HG02642 (cell line): ENCODE measurements around the gene SNAPC4.
"Not testable (repeated sequence)": the region's sequence is repeated elsewhere in the genome, so short reads cannot be mapped to it uniquely, and the experiment has no call there.

ENCODE experiments used
- ATAC-seq: cut with Tn5 transposase; IDR thresholded peaks from one replicate; pipeline ENCODE4 v1.9.1; 2021; ENCODE audit warnings: mild to moderate bottlenecking; ENCODE audit not compliant: unreplicated experiment, poor library complexity

The SNAPC4 gene

DNA sequence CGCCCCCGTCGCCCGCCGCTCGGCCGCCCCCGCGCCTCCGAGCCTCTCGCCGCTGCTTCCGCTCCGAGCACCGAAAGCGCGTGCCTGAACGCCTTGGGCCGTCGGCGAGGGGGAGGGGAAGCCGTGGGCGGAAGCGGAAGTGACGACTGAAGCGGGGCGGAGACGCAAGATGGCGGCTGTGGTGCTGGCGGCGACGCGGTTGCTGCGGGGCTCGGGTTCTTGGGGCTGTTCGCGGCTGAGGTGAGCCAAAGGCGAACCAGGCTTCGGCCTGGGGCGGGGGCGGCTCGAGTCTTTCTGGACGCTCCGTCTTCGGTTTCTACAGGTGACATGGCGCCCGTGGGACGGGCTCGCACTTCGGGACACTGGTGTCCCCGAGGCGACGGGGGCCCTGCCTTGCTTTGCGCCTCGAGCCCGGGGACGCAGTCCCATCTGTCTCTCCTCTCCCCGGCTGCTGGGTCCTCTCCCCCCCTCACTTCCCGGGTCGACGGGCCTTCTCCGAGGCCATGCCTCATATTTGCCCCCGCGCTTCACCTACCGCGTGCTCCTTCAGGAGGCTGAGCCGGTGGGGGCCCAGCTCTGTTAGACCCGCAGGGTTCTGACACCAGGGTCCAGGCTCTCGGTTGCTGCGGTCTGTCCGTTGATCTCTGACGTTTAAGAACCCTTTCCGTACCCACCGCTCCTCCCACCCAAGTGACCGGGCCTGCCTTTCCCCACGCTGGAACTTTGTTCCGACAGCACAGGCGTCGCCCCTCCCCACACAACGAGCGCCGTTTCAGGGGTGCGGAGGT, 10.7 kb upstream of the SNAPC4 start, which contains the start of the genes ENTR1 and PMPCA:
TSS of gene ENTR1 (minus strand) at position 115 of the 788 bp plus-strand sequence. CDS start 217 bp downstream, outside the sequence.
TSS of gene PMPCA (plus strand) at position 159 of the 788 bp plus-strand sequence. CDS start at position 170, 11 bp downstream.
- peak; percentile 88 for ATAC-seq

DNA sequence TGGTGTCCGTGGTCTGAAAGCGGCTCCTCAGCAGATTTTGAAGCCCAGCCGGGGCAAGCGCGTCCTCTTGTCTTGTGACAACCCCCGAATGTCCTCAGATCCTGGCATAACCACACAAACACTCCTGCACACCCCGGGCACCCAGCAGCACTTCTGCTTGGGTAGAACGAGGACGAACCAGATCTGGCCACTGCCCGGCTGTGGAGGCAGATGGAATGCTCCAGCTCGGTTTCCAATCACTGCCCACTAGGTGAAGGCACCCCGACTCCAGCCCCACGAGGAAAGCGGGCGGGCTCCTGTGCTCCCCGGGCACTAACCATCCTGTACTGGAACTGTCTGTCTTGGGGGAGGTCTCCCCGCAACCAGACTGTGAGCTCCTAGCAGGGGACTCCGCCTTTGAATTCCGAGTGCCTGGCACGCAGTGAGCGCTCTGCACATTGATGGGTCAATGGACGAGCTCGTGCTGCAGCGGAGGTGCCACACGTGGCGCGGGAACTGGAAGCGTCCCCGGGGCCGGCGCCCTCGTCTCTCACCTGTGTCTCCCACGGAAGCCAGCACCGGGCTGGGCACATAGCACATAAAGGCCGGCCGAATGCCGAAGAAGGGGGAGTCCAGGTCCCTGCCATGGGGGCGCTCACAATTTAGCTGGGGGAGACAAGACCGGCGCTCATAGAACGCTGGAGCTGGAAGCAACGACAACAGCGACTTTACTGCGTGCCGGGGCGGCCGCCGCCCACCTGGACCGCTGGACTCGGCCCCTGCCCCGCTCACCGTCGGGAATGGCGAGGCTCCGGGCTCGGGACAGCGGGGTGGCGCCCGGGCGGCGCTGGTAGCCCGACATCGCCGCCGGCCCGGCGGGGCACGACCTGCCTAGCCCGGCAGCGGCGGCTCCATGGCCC, 9.8 kb upstream of the SNAPC4 start:
- ATAC-seq, result peak; percentile 22

DNA sequence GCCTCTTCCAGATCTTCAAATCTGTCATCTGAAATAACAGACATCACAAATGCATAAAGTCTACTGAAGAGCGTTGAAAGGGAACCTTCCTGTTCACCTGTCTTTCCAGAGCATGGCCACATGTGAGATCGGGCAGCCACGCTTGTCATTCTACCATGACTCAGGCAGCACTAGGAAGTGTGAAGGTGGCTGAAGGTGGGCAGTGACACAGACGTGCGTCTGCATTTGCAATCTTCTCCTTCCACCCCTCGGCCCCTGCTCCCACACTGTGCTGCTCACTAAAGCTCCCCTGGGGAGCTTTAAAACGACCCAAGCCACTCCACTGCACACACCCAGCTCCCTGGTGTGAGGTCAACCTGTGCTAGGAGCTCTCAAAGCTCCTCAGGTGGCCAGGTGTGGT, 7.9 kb upstream of the SNAPC4 start:
- no peak for ATAC-seq

DNA sequence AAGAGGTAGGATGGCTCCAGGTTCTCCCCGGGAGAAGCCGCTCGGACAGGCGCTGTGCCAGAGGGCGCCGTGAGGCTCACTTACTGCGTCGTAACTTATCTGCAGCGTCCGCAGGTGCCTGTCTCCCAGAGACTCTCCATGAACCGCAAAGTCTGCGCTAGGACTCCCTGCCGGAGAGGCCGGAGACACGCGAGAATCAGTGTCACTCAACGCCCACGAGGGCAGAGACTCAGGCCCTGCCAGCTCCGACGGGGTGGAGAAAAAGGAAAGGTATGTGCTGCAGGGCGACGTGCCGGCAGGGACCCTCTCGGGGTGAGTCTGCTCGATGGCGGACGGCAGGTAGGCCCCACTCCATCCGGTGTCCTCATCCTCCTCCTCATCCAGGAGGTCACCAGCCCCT, 7.1 kb upstream of the SNAPC4 start:
- not testable (repeated sequence) for ATAC-seq

DNA sequence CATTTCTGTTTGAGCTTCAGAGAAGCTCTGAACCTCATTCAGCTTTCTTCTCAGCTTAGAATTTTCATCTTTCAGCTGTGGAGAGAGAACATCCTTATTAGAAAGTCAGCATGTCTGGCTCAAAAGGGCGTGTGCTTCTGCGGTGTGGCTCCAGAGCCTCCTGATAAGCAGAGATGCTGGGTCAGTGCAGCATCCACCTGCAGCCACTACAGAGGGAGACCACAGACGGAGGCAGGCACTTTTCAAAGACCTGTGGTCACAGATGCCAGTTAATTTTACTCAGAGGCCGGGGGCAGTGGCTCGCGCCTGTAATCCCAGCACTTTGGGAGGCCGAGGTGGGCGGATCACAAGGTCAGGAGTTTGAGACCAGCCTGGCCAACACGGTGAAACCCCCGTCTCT, 5.9 kb upstream of the SNAPC4 start:
- not testable (repeated sequence) for ATAC-seq

DNA sequence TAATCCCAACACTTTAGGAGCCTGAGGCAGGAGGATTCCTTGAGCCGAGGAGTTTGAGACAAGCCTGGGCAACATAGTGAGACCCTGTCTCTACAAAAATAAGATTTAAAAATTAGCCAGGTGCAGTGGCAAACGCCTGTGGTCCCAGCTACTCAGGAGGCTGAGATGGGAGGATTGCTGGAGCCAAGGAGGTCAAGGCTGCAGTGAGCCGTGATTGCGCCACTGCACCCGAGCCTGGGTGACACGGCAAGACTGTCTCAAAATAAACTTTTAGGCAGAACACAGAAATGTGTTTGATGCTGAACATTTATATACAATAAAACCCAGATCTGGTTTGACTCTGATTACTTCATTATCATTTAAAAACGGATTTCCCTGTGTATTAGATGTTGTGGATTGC, 5.5 kb upstream of the SNAPC4 start:
- ATAC-seq, result no peak

DNA sequence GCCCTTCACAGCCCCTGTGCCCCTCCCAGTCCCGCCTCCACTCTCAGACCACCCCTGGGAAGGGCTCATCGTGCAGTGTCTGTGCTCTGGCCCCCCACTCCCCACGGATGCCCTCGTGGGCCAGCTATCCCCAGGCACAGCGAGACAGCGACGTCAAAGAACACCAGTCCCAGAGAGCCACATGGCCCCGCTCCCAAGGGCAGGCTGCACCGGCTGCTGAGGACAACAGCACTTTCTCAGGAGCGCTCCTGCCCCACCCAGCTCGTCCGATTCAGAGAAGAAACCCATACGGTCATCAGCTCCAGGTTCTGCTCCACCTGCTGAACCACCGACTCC, 4.8 kb upstream of the SNAPC4 start:
- ATAC-seq, result no peak

DNA sequence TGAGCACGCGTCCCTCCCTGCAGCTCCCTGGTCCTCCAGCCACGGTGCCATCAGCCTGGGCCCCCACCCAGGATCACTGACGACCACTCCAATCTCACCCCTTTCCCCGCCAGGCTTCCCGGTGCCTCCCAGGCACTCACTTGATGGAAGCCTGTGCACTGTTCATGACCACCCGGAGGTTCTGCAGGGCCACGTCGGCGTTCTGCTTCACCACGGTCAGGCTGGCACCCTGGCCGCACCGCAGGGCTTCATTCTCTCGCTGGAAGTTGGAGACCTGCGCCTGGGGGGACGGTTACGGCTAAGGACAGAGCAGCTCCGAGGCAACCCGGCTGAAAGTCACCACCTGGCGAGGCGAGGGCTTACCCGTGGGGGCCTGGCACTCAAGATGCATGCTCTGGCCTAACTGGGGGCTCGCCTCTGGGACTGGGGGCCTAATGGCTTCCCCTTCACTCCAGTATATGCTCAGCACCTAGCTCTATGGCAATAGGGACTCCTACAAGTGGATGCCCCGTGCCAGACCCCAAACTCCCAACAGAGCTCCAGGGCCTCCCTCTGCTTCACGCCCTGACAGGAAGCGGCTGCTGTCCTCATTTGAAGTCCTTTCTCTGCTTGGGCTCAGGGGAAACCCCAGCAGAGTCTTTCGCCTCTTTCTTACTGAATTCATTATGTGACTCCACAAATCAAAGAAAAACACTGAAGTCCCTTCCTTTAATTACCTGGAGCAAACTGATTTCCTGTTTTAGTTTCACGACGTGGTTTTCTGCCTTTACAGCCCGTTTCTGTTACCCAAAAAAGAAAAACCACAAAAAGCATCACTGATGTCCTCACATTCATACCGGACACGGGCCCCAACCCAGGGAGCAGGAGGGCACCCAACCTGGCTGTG, 4.2 kb upstream of the SNAPC4 start:
- no peak for ATAC-seq

DNA sequence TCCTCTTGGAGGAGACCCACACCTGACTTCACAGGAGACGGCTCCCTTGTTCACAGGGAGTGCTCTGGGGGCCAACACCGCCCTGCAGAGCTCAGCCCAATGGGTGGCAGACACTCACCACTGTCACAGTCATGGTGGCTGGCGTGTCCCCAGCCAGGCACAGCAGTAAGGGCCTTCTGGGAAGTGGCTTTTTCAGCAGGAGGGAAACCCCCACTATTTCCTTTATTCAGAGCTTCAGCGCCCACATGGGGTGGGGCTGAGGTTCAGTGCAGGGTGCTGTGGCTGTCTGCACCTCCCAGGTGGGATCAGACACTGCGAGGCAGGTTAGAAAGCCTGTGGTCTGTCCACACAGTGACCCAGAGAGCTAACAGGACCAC, 3.6 kb upstream of the SNAPC4 start:
- peak; percentile 26 for ATAC-seq

DNA sequence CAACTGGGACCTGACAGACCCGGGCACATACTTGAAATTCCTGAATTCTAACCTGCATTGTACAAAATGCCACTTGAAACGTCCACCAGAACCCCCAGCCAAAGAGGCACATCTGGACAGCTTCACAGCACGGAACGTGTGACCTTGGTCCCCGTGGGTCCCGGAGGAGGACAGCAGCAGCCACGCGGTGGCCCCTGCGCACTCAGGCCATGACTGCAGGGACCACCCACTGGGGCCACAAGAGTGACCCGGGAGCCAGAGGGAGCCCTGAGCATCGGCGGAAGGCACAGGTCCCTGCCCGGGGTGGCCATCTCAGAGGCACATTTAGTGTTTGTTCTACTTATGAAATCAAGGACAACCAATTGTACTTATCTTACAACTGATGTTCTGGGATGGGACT, 2.1 kb upstream of the SNAPC4 start:
- ATAC-seq, result no peak

DNA sequence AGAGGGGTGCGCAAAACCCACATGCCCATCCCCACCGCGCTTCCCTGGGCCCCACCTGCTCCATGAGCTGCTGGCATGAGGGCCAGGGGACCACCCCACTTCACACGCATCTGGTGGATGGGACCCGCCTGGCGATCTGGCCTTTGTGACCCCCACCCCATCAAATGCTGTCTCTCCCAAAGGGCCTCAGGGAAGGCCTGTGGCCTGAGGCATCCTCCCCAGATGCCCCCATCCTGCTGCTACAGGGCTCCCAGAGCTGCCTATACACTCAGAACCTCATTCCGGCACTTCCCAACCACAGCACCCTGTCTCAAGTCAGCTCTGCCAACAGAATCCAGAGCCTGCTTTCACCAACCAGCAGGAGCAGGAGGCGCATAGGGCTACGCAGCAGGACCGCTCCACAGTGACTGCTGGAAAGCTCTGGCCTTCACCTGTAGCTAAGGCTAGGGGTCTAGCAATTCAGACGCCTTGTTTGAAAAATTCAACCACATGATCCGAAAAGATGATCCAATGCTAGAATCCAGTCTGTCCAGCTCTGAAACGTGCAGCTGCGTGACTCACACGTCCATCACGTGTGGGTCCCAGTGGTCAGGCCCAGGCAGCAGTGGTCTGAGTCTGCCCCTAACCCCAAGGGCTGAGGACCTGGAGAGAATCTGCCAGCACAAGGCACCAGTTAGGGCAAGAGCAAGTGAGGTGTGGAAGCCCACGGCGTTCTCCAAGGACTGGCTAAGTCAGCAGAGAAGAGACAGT, 1.4 kb upstream of the SNAPC4 start:
- no peak for ATAC-seq

DNA sequence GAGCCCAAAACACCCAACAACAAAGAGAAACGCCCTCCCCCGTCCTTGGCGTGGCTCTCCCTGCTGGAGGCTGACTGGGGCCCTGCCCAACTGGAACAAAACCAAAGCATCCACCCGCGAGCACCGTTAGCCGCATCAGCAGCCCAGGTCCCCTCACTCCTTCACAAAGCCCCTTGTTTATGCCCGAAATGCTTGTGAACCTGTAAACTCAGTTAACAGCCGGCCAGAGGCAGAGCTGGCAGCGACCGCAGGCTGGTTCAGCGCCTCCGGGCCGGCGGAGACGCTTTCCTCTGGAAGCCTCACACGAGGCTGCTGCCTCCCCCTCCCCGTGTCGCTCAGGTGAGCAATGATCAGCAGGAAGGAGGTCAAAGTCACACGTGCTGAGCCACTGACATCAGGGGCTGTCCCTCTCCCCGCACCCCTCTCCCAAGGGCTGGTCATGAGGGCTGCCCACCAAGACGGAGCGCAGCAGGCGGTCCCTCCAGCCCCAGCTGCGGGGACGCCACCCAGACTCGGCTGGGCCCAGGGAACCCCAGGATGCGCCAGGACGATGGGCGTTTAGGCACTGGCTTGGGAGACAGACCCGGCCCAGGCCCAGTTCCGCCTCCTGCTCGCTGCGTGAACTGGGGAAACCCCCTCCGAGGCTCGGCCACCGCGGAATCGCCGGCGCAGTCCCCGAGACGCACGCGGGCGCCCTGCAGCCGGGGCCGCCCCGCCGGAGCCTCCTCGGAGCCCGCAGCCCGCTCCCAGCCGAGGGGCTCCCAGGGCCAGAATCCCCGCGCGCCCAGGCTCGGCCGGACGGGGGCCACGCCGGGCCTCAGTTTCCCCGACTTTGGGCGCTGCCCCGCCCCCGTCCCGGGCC, 563 bp downstream of the SNAPC4 start:
- ATAC-seq, result peak; percentile 35

DNA sequence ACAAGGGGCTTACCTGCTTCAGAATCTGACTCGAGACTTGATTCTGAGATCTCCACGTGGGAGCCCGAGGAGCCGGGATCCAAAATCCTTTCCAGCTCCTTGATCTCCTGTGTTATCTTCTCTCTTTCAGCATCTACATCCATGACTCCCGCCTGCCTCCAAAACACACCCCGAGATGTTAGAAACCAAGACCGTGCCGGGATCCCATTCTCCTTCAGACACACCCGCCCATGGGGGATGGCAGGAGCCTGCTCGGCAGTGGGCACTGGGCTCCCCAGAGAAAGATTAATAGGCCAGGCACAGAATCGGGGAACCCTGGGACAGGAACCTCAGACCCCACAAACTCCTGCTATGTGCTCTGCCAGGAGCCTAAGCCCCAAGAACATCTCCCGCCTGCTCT, 1.7 kb downstream of the SNAPC4 start:
- no peak for ATAC-seq

DNA sequence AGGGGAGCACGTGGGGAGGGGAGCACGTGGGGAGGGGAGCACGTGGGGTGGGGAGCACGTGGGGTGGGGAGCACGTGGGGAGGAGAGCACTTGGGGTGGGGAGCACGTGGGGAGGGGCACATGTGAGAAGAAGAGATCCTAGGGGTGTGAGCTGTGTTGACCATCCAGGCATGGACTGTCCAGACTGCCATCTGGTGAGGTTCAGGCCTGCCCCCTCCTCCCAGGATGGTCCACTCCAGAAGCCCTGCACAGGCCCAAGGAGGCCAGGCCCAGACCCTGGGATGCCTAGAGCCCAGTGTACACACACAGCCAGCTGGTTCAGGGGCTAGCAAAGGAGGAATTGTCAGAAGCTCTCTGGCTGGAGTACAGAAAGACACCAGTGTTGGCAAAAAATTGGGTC, 2.3 kb downstream of the SNAPC4 start:
- no peak for ATAC-seq

DNA sequence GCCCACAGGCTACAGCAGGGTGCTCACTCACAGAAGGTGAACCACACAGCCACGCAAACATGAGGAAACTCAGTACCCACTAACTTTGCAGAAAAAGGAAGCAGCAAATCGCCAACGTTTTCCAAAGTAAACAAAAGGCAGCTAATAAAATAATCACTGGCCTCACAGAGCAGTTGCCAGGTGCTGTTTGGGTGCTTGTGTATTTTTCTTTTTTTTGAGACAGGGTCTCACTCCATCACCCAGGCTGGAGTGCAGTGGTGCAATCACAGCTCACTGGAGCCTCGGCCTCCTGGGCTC, 3.8 kb downstream of the SNAPC4 start:
- no peak for ATAC-seq

DNA sequence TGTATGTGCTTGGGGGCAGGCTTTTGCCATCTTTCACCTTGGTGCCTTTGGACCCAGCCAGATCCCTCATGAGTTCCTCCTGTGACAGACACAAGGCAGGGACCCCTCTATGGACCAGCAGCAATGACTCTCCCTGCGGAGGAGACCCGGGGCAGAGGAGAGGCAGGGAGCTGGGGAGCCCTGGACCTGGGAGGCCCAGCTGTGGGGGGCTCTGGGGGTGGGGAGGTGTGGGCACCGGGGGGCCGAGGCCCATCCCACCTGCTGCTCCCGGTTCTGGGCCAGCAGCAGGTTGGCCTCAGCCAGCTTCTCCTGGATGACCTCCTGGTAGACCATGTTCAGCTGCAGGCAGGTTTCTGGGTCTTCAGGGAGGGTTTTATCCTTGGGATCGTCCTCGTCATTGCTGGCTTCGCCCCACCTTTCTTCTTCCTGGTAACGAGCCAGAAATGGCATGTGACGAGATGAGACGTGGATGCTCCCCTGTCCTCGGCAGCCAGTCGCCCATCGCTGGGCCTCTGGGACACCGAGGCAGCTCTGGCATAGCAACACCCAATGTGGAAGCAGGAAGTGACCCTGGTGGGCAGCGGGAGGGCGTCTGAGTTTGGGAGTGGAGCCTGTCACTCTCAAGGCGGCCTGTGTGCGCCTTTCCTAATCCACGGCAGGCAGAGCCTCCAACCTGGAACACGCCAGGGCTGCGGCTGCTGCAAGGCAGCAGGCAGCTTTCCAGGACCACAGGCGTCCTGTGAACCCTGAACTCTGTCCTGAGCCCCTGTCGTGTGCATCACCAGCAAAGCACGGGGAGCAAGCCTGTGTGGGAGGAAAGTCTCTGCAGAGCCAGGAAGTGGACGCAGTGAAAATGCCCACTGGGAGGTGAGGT, 4.4 kb downstream of the SNAPC4 start:
- no peak for ATAC-seq

DNA sequence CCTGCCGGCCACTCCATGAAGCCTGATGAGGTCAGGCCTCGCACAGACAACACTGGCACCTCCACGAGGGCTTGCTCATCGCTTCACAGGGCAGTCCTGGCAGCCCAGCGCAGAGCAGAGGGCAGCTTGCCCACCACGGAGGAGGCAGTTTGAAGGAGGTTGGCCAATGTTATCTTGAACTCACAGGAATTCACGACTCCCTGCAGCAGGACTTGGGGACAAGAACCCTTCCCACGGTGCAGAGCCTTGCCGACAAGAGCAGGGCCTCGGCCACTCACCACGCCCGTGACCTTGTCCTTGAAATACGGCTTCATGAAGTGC, 5.0 kb downstream of the SNAPC4 start:
- ATAC-seq, result no peak

DNA sequence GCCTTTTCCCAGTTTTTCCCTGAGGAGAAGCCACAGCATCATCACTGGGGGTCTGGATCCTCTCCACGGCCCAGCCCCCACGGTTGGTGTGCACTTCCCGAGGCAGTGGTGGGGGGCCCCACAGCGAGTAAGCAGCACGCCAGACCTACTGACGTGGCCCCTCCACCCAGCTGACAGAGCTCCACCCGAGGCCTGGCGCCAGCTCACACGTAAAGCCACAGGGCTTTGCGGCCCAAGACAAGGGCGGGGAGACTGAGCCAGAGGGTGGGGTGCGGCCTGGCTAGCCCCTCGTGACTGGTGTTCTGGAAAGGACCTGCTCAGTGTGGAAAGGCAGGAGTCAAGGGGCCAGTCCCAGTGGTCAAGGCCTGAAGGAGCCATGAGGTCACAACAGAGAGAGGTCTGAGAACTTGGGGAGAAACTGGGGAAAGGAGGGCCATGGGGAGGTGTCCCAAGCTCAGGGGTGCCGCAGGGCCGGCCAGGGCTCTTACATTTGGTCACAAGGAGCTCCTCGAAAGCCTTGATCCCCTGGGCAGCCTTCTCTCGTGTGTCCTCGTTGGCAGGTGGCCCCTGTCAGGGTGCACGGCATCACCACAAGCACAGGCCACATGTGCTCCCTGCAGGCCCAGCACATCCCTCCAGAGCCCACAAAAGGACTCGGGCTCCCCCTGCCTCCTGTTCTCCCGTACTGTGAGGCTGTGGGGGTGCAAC, 5.5 kb downstream of the SNAPC4 start:
- ATAC-seq, result no peak
